K562 (cell line): Measurements from ENCODE around the gene LRRC8A. TPM values are rescaled to one million over a fixed set of nuclear protein-coding genes. Genes with fewer than 3 reads are reported as not detected.

Experiments used
- ATAC-seq: fragments of 200-7000 bp; cut with Tn5 transposase; 3 replicates; pipeline ENCODE4 v1.9.1; 2020; ENCODE audit warnings: moderate library complexity
- BruUV-seq: library from RNA; stranded (reverse); fragments of 400-500 nt; replicated peaks from 2 replicates; lab custom pipeline; 2021; lab: Mats Ljungman, UMichigan
- CTCF ChIA-PET: fragments of 300-600 bp; formaldehyde crosslinking; extraction: SDS; loops from one replicate; lab custom pipeline; 2021; ENCODE audit warnings: low intra/inter-chr PET ratio; lab: Yijun Ruan, JAX
- POLR2A ChIA-PET: fragments of 300-600, 350-650 bp; sonication (Branson Sonifier 250); formaldehyde crosslinking; extraction: SDS; loops from one replicate; lab custom pipeline; 2021; ENCODE audit warnings: antibody characterized with exemption, inconsistent platforms; lab: Yijun Ruan, JAX
- DNase-seq, 4 experiments: peaks; one replicate each; pipeline versions ENCODE4 v3.0.0 to v3.0.0-alpha.2; 2011 to 2018; ENCODE audit warnings: low spot score in 3 of 4, mixed read lengths in 3 of 4; ENCODE audit errors: extremely low read depth in 1 of 4
- FAIRE-seq: peaks from 2 replicates; lab custom pipeline; 2011; peaks lifted over from hg19 to GRCh38; lab: Jason Lieb, UNC
- H2AFZ ChIP-seq: 2 replicates; pipeline ENCODE4 v1.6.0; 2011; ENCODE audit warnings: low read depth, low read length, control low read depth, inconsistent platforms
- H3K27ac ChIP-seq: fragments of 200-600 bp; 3 replicates; pipeline ENCODE4 v1.8.0; 2011; ENCODE audit warnings: low read depth, mild to moderate bottlenecking, control low read depth, inconsistent platforms, low read length, moderate library complexity, mixed read lengths; ENCODE audit errors: extremely low read depth
- H3K27me3 ChIP-seq, 2 experiments: fragments of 300-600 bp in 1 of 2; 2 replicates in 1 of 2; 3 replicates in 1 of 2; pipeline versions ENCODE4 v1.6.0 to v1.8.0; 2011; ENCODE audit warnings: inconsistent platforms in 2 of 2, low read length in 2 of 2, mild to moderate bottlenecking in 1 of 2, mixed read lengths in 1 of 2, moderate library complexity in 1 of 2; ENCODE audit not compliant: control insufficient read depth in 2 of 2, insufficient read depth in 2 of 2
- H3K36me3 ChIP-seq: fragments of 300-600 bp; 3 replicates; pipeline ENCODE4 v1.8.0; 2011; ENCODE audit warnings: mild to moderate bottlenecking, low read length, inconsistent platforms; ENCODE audit not compliant: control insufficient read depth, insufficient read depth
- H3K4me1 ChIP-seq, 2 experiments: fragments of 200-600 bp in 1 of 2; replicated peaks in 1 of 2; 2 replicates in 1 of 2; 3 replicates in 1 of 2; pipeline versions ENCODE4 v1.5.1 to v1.8.0; 2011; ENCODE audit warnings: inconsistent platforms in 2 of 2, low read length in 2 of 2, mild to moderate bottlenecking in 1 of 2, mixed read lengths in 1 of 2, moderate library complexity in 1 of 2; ENCODE audit not compliant: control insufficient read depth in 2 of 2, insufficient read depth in 2 of 2
- H3K4me2 ChIP-seq: 2 replicates; pipeline ENCODE4 v1.6.1; 2011; ENCODE audit warnings: low read length, control low read depth, inconsistent platforms, mixed read lengths; ENCODE audit not compliant: insufficient read depth
- H3K4me3 ChIP-seq: fragments of 200-600 bp; sonication (generic), shearing (Covaris generic); 2 replicates; pipeline ENCODE4 v1.5.1; 2016; ENCODE audit warnings: control low read depth, inconsistent platforms
- H3K79me2 ChIP-seq: fragments of 200-600 bp; 3 replicates; pipeline ENCODE4 v1.8.0; 2011; ENCODE audit warnings: low read length, inconsistent platforms; ENCODE audit not compliant: control insufficient read depth, insufficient read depth
- H3K9ac ChIP-seq, 2 experiments: 2 replicates each; pipeline versions ENCODE4 v1.6.0 to v1.6.1; 2011; ENCODE audit warnings: low read depth in 2 of 2, low read length in 2 of 2, control low read depth in 1 of 2, inconsistent platforms in 1 of 2, mild to moderate bottlenecking in 1 of 2, mixed read lengths in 1 of 2; ENCODE audit not compliant: insufficient read depth in 1 of 2
- H3K9me1 ChIP-seq: one replicate; pipeline ENCODE4 v1.6.0; 2011; ENCODE audit warnings: inconsistent platforms, mild to moderate bottlenecking, low read length, moderate library complexity; ENCODE audit not compliant: control insufficient read depth, insufficient read depth
- H3K9me3 ChIP-seq: replicated peaks from 2 replicates; pipeline ENCODE4 v1.5.1; 2011; ENCODE audit warnings: low read depth, low read length, inconsistent platforms; ENCODE audit not compliant: control insufficient read depth, insufficient read depth
- H4K20me1 ChIP-seq: replicated peaks from 2 replicates; pipeline ENCODE4 v1.6.1; 2011; ENCODE audit warnings: low read length, inconsistent platforms, mixed read lengths; ENCODE audit not compliant: control insufficient read depth, insufficient read depth
- BHLHE40 ChIP-seq: IDR thresholded peaks from 2 replicates; pipeline ENCODE4 v1.6.1; 2011; ENCODE audit warnings: low read length, improper control_type of control experiment
- DACH1 ChIP-seq: fragments of 450-650 bp; IDR thresholded peaks from 2 replicates; pipeline ENCODE4 v1.6.1; 2018; ENCODE audit not compliant: partially characterized antibody
- EP300 ChIP-seq: IDR thresholded peaks from 2 replicates; pipeline ENCODE4 v1.6.1; 2012; ENCODE audit warnings: low read length, improper control_type of control experiment
- FOXP1 ChIP-seq: sonication (generic); formaldehyde crosslinking; IDR thresholded peaks from 2 replicates; pipeline ENCODE4 v1.8.0; 2022; ENCODE audit warnings: mild to moderate bottlenecking, missing genetic modification reagents
- GTF2E2 ChIP-seq: fragments of 200-800 bp; sonication (Bioruptor generic); IDR thresholded peaks from 2 replicates; pipeline ENCODE4 v1.6.1; 2016; ENCODE audit warnings: missing genetic modification characterization, missing compliant biosample characterization
- HCFC1 ChIP-seq: IDR thresholded peaks from 2 replicates; pipeline ENCODE4 v1.6.1; 2012; ENCODE audit warnings: low read depth, low read length, improper control_type of control experiment
- KAT8 ChIP-seq: fragments of 450-650 bp; IDR thresholded peaks from 2 replicates; pipeline ENCODE4 v1.6.1; 2016; ENCODE audit warnings: low read depth, mild to moderate bottlenecking
- MED1 ChIP-seq: sonication (generic); formaldehyde crosslinking; IDR thresholded peaks from 2 replicates; pipeline ENCODE4 v1.8.1; 2023; ENCODE audit warnings: missing genetic modification reagents, borderline replicate concordance
- NR1H2 ChIP-seq: sonication (generic); formaldehyde crosslinking; IDR thresholded peaks from 2 replicates; pipeline ENCODE4 v1.4.0; 2020; ENCODE audit warnings: mild to moderate bottlenecking, missing genetic modification reagents
- SAFB ChIP-seq: fragments of 200-400 bp; formaldehyde crosslinking; IDR thresholded peaks from 2 replicates; pipeline ENCODE4 v1.6.1; 2017; ENCODE audit warnings: low read depth, low read length, borderline replicate concordance
- SMARCB1 ChIP-seq: IDR thresholded peaks from 2 replicates; pipeline ENCODE4 v1.6.1; 2011; ENCODE audit warnings: improper control_type of control experiment, low read depth; ENCODE audit not compliant: insufficient read length
- TAL1 ChIP-seq: fragments of 450-650 bp; IDR thresholded peaks from 2 replicates; pipeline ENCODE4 v1.6.1; 2016; ENCODE audit warnings: mild to moderate bottlenecking
- TEAD2 ChIP-seq: fragments of 450-650 bp; IDR thresholded peaks from 2 replicates; pipeline ENCODE4 v1.6.1; 2016; ENCODE audit warnings: missing genetic modification characterization, control low read depth, missing compliant biosample characterization
- ZNF23 ChIP-seq: fragments of 250-450 bp; sonication (Bioruptor Pico); IDR thresholded peaks from 2 replicates; pipeline ENCODE4 v1.4.0; 2020; ENCODE audit warnings: mild to moderate bottlenecking
- ZNF436 ChIP-seq: fragments of 250-450, 450-650 bp; sonication (Bioruptor Pico); formaldehyde crosslinking; IDR thresholded peaks from 2 replicates; pipeline ENCODE4 v1.7.0; 2020; ENCODE audit warnings: mild to moderate bottlenecking
- ZNF707 ChIP-seq: fragments of 250-450 bp; sonication (Bioruptor Pico); conservative IDR thresholded peaks from 2 replicates; pipeline ENCODE4 v1.8.0; 2022; ENCODE audit warnings: inconsistent platforms, mild to moderate bottlenecking, moderate library complexity
- ZZZ3 ChIP-seq: fragments of 450-650 bp; IDR thresholded peaks from 2 replicates; pipeline ENCODE4 v1.6.1; 2016; ENCODE audit warnings: antibody characterized with exemption, mild to moderate bottlenecking, moderate library complexity
- WGBS: fragments of 100-300 bp; shearing (Covaris generic); methylation state at CpG from one replicate; pipeline ENCODE4 v1.1.6; 2016; ENCODE audit warnings: low coverage, mixed read lengths; ENCODE audit not compliant: insufficient coverage; ENCODE audit errors: missing lambda C conversion rate; 5-methylcytosine and 5-hydroxymethylcytosine counted together
- in situ Hi-C: fragments of 300-500 bp; cut with MboI; formaldehyde crosslinking; loops from 4 replicates; pipeline ENCODE4 v1.15.0; 2018; ENCODE audit warnings: inconsistent platforms, mixed read lengths
- intact Hi-C: fragments of 100-400 bp; cut with micrococcal nuclease; formaldehyde crosslinking; loops from 2 replicates; pipeline ENCODE4 v1.14.2; 2022
- polyA plus RNA-seq, 8 experiments: library from polyadenylated mRNA; depleted of rRNA in 4 of 8; stranded (reverse) in 5 of 8; unstranded in 3 of 8; fragments of >200 nt; fragmentation: Nextera tagmentation in 2 of 8; fragmentation: Illumina TruSeq in 1 of 8; extraction: Ambion mirVana in 2 of 8; extraction: Trizol in 1 of 8; gene quantifications; 2 replicates each; pipeline versions ENCODE4 v1.2.1 to v1.2.3, GENCODE V29; 2011 to 2014; ENCODE audit warnings: inconsistent platforms in 1 of 8, missing spikeins in 1 of 8
- total RNA-seq, 7 experiments: library from RNA; depleted of rRNA in 6 of 7; stranded (reverse); fragments of >200 nt in 6 of 7; fragmentation: Illumina TruSeq in 2 of 7; extraction: Trizol in 2 of 7; gene quantifications; 2 replicates each; pipeline versions ENCODE4 v1.2.1 to v1.2.3, GENCODE V29; 2011 to 2021; ENCODE audit warnings: low replicate concordance in 1 of 7
- TF ChIP-seq, protein P1 (sequence below): sonication (generic); formaldehyde crosslinking; IDR thresholded peaks from 2 replicates; pipeline ENCODE4 v1.4.0; 2020; ENCODE audit warnings: mild to moderate bottlenecking, missing genetic modification reagents
- TF ChIP-seq, protein P2 (sequence below): sonication (generic); formaldehyde crosslinking; IDR thresholded peaks from 2 replicates; pipeline ENCODE4 v1.8.0; 2022; ENCODE audit warnings: mild to moderate bottlenecking, low read depth, missing genetic modification reagents
- TF ChIP-seq, protein P3 (sequence below): fragments of 250-450 bp; sonication (Bioruptor Pico); IDR thresholded peaks from 2 replicates; pipeline ENCODE4 v1.4.0; 2020; ENCODE audit warnings: mild to moderate bottlenecking

LRRC8A gene
- total and polyA plus RNA-seq, 9 of the 15 experiments (the other 6 are each of a cell fraction or from before 2014, with no cell fraction given) = 2.9 to 24.7 (median 8.9) TPM

DNA sequence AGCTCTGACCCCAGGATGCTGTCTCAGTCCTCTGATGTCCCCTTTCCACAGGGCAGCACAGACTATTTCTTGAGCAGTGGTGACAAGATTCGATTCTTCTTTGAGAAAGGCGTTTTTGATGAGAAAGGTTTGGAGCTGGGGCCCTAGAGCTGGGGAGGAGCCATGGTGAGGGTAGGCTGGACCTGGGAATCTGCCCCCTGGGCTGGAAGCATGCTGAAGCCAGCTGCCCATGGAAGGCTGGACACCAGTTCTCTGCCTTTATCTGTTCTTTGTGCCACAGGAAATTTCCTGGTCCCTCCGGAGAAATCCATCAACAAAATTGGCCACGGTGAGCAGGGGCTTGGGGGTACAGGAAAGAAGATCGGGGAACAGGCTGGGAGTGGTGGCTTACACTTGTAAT is 51.8 kb downstream of the LRRC8A start:
- Histone ChIP-seq H3K9me3 (no peaks in the 10 kb centered on the region), H3K4me1 (peaks cover 4 to 10% of the 10 kb centered on the region in 2 experiments; a peak in 4 of 5 replicates), H3K9ac (peak overlapping the region in 1 of 2 experiments; percentile 29; a peak in 1 of 4 replicates), H2AFZ (no peak overlapping the region), H3K4me2 (no peak overlapping the region), H3K27ac (no peak overlapping the region), H3K9me1 (peaks cover 2% of the 10 kb centered on the region), H3K79me2 (no peaks in the 10 kb centered on the region), H3K36me3 (no peaks in the 10 kb centered on the region), H3K27me3 (no peaks in the 10 kb centered on the region), H4K20me1 (no peaks in the 10 kb centered on the region), H3K4me3 (no peak overlapping the region)
- DNase-seq (no peak), ATAC-seq (no peak), FAIRE-seq (no peak)
- intact Hi-C loops = no loop called here
- in situ Hi-C loops = no loop called here
- BruUV-seq = no TSS peak
- no peak for TF ChIP-seq MED1 (CRISPR knock-in tag)
- no peak for TF ChIP-seq SMARCB1
- TF ChIP-seq KAT8 = no peak
- TF ChIP-seq BHLHE40 = no peak
- TF ChIP-seq TAL1 = no peak
- TF ChIP-seq, protein P1, sequence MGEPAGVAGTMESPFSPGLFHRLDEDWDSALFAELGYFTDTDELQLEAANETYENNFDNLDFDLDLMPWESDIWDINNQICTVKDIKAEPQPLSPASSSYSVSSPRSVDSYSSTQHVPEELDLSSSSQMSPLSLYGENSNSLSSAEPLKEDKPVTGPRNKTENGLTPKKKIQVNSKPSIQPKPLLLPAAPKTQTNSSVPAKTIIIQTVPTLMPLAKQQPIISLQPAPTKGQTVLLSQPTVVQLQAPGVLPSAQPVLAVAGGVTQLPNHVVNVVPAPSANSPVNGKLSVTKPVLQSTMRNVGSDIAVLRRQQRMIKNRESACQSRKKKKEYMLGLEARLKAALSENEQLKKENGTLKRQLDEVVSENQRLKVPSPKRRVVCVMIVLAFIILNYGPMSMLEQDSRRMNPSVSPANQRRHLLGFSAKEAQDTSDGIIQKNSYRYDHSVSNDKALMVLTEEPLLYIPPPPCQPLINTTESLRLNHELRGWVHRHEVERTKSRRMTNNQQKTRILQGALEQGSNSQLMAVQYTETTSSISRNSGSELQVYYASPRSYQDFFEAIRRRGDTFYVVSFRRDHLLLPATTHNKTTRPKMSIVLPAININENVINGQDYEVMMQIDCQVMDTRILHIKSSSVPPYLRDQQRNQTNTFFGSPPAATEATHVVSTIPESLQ (CRISPR knock-in tag) = no peak
- TF ChIP-seq ZNF23 (CRISPR knock-in tag) = no peak
- no peak for TF ChIP-seq FOXP1 (CRISPR knock-in tag)
- TF ChIP-seq SAFB = no peak
- TF ChIP-seq ZNF707 (CRISPR knock-in tag) = no peak
- TF ChIP-seq NR1H2 = no peak
- no peak for TF ChIP-seq ZNF436
- no peak for TF ChIP-seq DACH1
- TF ChIP-seq, protein P2, sequence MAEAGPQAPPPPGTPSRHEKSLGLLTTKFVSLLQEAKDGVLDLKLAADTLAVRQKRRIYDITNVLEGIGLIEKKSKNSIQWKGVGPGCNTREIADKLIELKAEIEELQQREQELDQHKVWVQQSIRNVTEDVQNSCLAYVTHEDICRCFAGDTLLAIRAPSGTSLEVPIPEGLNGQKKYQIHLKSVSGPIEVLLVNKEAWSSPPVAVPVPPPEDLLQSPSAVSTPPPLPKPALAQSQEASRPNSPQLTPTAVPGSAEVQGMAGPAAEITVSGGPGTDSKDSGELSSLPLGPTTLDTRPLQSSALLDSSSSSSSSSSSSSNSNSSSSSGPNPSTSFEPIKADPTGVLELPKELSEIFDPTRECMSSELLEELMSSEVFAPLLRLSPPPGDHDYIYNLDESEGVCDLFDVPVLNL (CRISPR knock-in tag) = no peak
- no peak for TF ChIP-seq GTF2E2 (tag)
- TF ChIP-seq TEAD2 (tag) = no peak
- no peak for TF ChIP-seq HCFC1
- TF ChIP-seq EP300 = no peak
- TF ChIP-seq ZZZ3 = no peak
- TF ChIP-seq, protein P3, sequence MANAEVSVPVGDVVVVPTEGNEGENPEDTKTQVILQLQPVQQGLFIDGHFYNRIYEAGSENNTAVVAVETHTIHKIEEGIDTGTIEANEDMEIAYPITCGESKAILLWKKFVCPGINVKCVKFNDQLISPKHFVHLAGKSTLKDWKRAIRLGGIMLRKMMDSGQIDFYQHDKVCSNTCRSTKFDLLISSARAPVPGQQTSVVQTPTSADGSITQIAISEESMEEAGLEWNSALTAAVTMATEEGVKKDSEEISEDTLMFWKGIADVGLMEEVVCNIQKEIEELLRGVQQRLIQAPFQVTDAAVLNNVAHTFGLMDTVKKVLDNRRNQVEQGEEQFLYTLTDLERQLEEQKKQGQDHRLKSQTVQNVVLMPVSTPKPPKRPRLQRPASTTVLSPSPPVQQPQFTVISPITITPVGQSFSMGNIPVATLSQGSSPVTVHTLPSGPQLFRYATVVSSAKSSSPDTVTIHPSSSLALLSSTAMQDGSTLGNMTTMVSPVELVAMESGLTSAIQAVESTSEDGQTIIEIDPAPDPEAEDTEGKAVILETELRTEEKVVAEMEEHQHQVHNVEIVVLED (CRISPR knock-in tag) = no peak
- POLR2A ChIA-PET = interaction anchor here (0.6 to 1.2 kb wide), 2 partner anchors 10 to 58 kb away, joined by 3 to 6 read pairs; no protein-coding TSS in a partner anchor
- CTCF ChIA-PET = no interaction called here
- WGBS = 48% methylated on average over 5 of the region's 5 CpGs
